ENCODE measurements around the gene SELENOI. TPM values are rescaled to one million over a fixed set of nuclear protein-coding genes. Genes with fewer than 3 reads are reported as not detected.

The SELENOI gene
- total RNA-seq, 1 donor: 14.6 TPM

GRCh38 chr2:26422947-26423629 lies 77.1 kb downstream of the SELENOI start:
- no peak for TF ChIP-seq CTCF (IDR thresholded peaks at IDR 0.05; ENCODE audit: insufficient read depth, low read length)
- H3K4me3 ChIP-seq (ENCODE audit: low read depth, low read length): no peak overlapping the region
- no peak for DNase-seq (ENCODE audit: low read depth)

- no peak for DNase-seq (ENCODE audit: low read depth)
- TF ChIP-seq CTCF (IDR thresholded peaks at IDR 0.05; ENCODE audit: insufficient read depth, low read length): no peak
- no peak overlapping the region for H3K4me3 ChIP-seq (ENCODE audit: low read depth, low read length)
Measured at GRCh38 chr2:26423750-26424149, 77.8 kb downstream of the SELENOI start.

- no peak overlapping the region for H3K4me3 ChIP-seq (ENCODE audit: low read depth, low read length)
- no peak for DNase-seq (ENCODE audit: low read depth)
- TF ChIP-seq CTCF (IDR thresholded peaks at IDR 0.05; ENCODE audit: insufficient read depth, low read length): no peak
Measured at GRCh38 chr2:26424221-26424620, 78.3 kb downstream of the SELENOI start.

- no peak overlapping the region for H3K4me3 ChIP-seq (ENCODE audit: low read depth, low read length)
- no peak for TF ChIP-seq CTCF (IDR thresholded peaks at IDR 0.05; ENCODE audit: insufficient read depth, low read length)
- no peak for DNase-seq (ENCODE audit: low read depth)
Measured at GRCh38 chr2:26428846-26429245, 82.9 kb downstream of the SELENOI start.

- DNase-seq (ENCODE audit: low read depth): no peak
- TF ChIP-seq CTCF (IDR thresholded peaks at IDR 0.05; ENCODE audit: insufficient read depth, low read length): no peak
- H3K4me3 ChIP-seq (ENCODE audit: low read depth, low read length): no peak overlapping the region
Measured at GRCh38 chr2:26429779-26430578, 84.0 kb downstream of the SELENOI start.

GRCh38 chr2:26430826-26431225 lies 84.9 kb downstream of the SELENOI start:
- TF ChIP-seq CTCF (IDR thresholded peaks at IDR 0.05; ENCODE audit: insufficient read depth, low read length): no peak
- peak; percentile 20 for DNase-seq (ENCODE audit: low read depth)
- no peak overlapping the region for H3K4me3 ChIP-seq (ENCODE audit: low read depth, low read length)
